Measurements from ENCODE around the gene SNRPD1.
"Not testable (repeated sequence)": the region's sequence is repeated elsewhere in the genome, so short reads cannot be mapped to it uniquely, and the experiment has no call there.

GRCh38 chr18:21675354-21675753 lies 63.2 kb downstream of the SNRPD1 start:
- TF ChIP-seq CTCF (IDR thresholded peaks at IDR 0.05; ENCODE audit: low read depth, low read length, missing input control); ATF3 (IDR thresholded peaks at IDR 0.05); HNF4G (IDR thresholded peaks at IDR 0.05); MAX (IDR thresholded peaks at IDR 0.05); EGR1 (IDR thresholded peaks at IDR 0.05; ENCODE audit: low read depth in 2 of 2); JUND (IDR thresholded peaks at IDR 0.05); YY1 (IDR thresholded peaks at IDR 0.05): not testable (repeated sequence)

All from liver (tissue), 3 donors.